Activated gamma-delta T cell (primary cell): ENCODE data around the gene QARS1.

ENCODE experiments used
- DNase-seq: peaks from one replicate; lab custom pipeline; 2025; lab: John Stamatoyannopoulos, UW

The QARS1 gene

GRCh38 chr3:49053543-49053942, 51.0 kb downstream of the QARS1 start:
- DNase-seq: no peak
